OCI-M2 (cell line): Measurements from ENCODE around the gene MYO9B.

Experiments
- DNase-seq: peaks from one replicate; lab custom pipeline; 2025; ENCODE audit not compliant: unreplicated experiment; lab: John Stamatoyannopoulos, UW

The MYO9B gene

GRCh38 chr19:17112271-17112670, 36.7 kb downstream of the MYO9B start:
- no peak for DNase-seq

- no peak for DNase-seq
Measured at GRCh38 chr19:17112700-17113099, 37.1 kb downstream of the MYO9B start.

GRCh38 chr19:17113127-17113785, 37.7 kb downstream of the MYO9B start:
- DNase-seq = no peak

GRCh38 chr19:17114414-17114831, 38.8 kb downstream of the MYO9B start:
- DNase-seq = no peak

GRCh38 chr19:17116996-17117702, 41.6 kb downstream of the MYO9B start:
- DNase-seq = no peak

GRCh38 chr19:17118957-17119356, 43.4 kb downstream of the MYO9B start:
- DNase-seq = no peak

- no peak for DNase-seq
Measured at GRCh38 chr19:17121736-17122293, 46.2 kb downstream of the MYO9B start.

GRCh38 chr19:17123041-17123440, 47.5 kb downstream of the MYO9B start:
- no peak for DNase-seq

- no peak for DNase-seq
Measured at GRCh38 chr19:17124025-17124424, 48.4 kb downstream of the MYO9B start.

- no peak for DNase-seq
Measured at GRCh38 chr19:17125062-17125727, 49.6 kb downstream of the MYO9B start.

GRCh38 chr19:17125728-17126677, 50.4 kb downstream of the MYO9B start:
- no peak for DNase-seq

GRCh38 chr19:17127671-17128070, 52.1 kb downstream of the MYO9B start:
- no peak for DNase-seq

GRCh38 chr19:17128403-17128802, 52.8 kb downstream of the MYO9B start:
- no peak for DNase-seq

- no peak for DNase-seq
Measured at GRCh38 chr19:17128820-17129219, 53.2 kb downstream of the MYO9B start.

GRCh38 chr19:17129377-17129776, 53.8 kb downstream of the MYO9B start:
- no peak for DNase-seq

- no peak for DNase-seq
Measured at GRCh38 chr19:17135001-17135853, 59.6 kb downstream of the MYO9B start.

- DNase-seq = no peak
Measured at GRCh38 chr19:17136021-17136420, 60.4 kb downstream of the MYO9B start.

- DNase-seq = no peak
Measured at GRCh38 chr19:17136617-17137016, 61.0 kb downstream of the MYO9B start.

- DNase-seq = no peak
Measured at GRCh38 chr19:17137417-17137816, 61.8 kb downstream of the MYO9B start.
